ENCODE measurements around the gene GAS2. TPM values are rescaled to one million over a fixed set of nuclear protein-coding genes. Genes with fewer than 3 reads are reported as not detected.

Gene GAS2
- polyA plus RNA-seq, 5 donors: 8.1 to 16.0 (median 8.5) TPM

GRCh38 chr11:22720457-22720856 is 54.0 kb downstream of the GAS2 start:
- no peak for DNase-seq

GRCh38 chr11:22723274-22723673 is 56.9 kb downstream of the GAS2 start:
- no peak for DNase-seq

GRCh38 chr11:22725079-22725478 is 58.7 kb downstream of the GAS2 start:
- no peak for DNase-seq

- no peak for DNase-seq
Observed at GRCh38 chr11:22728600-22729389, 62.4 kb downstream of the GAS2 start.

- DNase-seq: no peak
Observed at GRCh38 chr11:22730319-22730718, 63.9 kb downstream of the GAS2 start.

GRCh38 chr11:22732588-22732987 is 66.2 kb downstream of the GAS2 start:
- DNase-seq: no peak

- DNase-seq: no peak
Observed at GRCh38 chr11:22733475-22734248, 67.3 kb downstream of the GAS2 start.

GRCh38 chr11:22734628-22735345 is 68.4 kb downstream of the GAS2 start:
- no peak for DNase-seq

GRCh38 chr11:22742157-22742613 is 75.8 kb downstream of the GAS2 start:
- no peak for DNase-seq

- DNase-seq: peak; percentile 16 to 21
Observed at GRCh38 chr11:22749536-22749935, 83.1 kb downstream of the GAS2 start.

- no peak for DNase-seq
Observed at GRCh38 chr11:22752908-22753310, 86.5 kb downstream of the GAS2 start.

GRCh38 chr11:22753416-22753815 is 87.0 kb downstream of the GAS2 start:
- no peak for DNase-seq

- DNase-seq: no peak
Observed at GRCh38 chr11:22761066-22761465, 94.7 kb downstream of the GAS2 start.

- no peak for DNase-seq
Observed at GRCh38 chr11:22763166-22763565, 96.8 kb downstream of the GAS2 start.

GRCh38 chr11:22764735-22765134 is 98.3 kb downstream of the GAS2 start:
- no peak for DNase-seq

- DNase-seq: no peak
Observed at GRCh38 chr11:22768281-22768680, 101.9 kb downstream of the GAS2 start.

GRCh38 chr11:22769081-22769480 is 102.7 kb downstream of the GAS2 start:
- no peak for DNase-seq

GRCh38 chr11:22774716-22775115 is 108.3 kb downstream of the GAS2 start:
- DNase-seq: no peak

GRCh38 chr11:22775248-22775647 is 108.8 kb downstream of the GAS2 start:
- DNase-seq: no peak

- no peak for DNase-seq
Observed at GRCh38 chr11:22778642-22779041, 112.2 kb downstream of the GAS2 start.

GRCh38 chr11:22779850-22780249 is 113.4 kb downstream of the GAS2 start:
- DNase-seq: no peak

GRCh38 chr11:22780952-22781593 is 114.7 kb downstream of the GAS2 start:
- DNase-seq: no peak
